ENCODE results near the gene VPREB1. TPM values are rescaled to one million over a fixed set of nuclear protein-coding genes. Genes with fewer than 3 reads are reported as not detected.
"Not testable (repeated sequence)": the region's sequence is repeated elsewhere in the genome, so short reads cannot be mapped to it uniquely, and the experiment has no call there.

VPREB1 gene
- polyA plus RNA-seq (ENCODE audit: insufficient read length in 4 of 4): under 1 TPM in 1 of 4 donors, not detected in 3; 0.49 TPM

GRCh38 chr22:22244316-22245250, at the start of gene VPREB1:
Gene VPREB1, plus strand, starts transcription at chr22:22244786. Its CDS starts 28 bp downstream, at chr22:22244814.
- DNase-seq (ENCODE audit: low read depth in 4 of 4, low spot score in 3 of 4): no peak

- no peak for DNase-seq (ENCODE audit: low read depth in 4 of 4, low spot score in 3 of 4)
These were observed 49.7 kb upstream of the VPREB1 start for GRCh38 chr22:22194931-22195264.

GRCh38 chr22:22195265-22196017, 49.1 kb upstream of the VPREB1 start:
- peak in 1 of 4 donors; percentile 51 for DNase-seq (ENCODE audit: low read depth in 4 of 4, low spot score in 3 of 4)

- no peak for DNase-seq (ENCODE audit: low read depth in 4 of 4, low spot score in 3 of 4)
These were observed 48.5 kb upstream of the VPREB1 start for GRCh38 chr22:22196018-22196533.

- DNase-seq (ENCODE audit: low read depth in 4 of 4, low spot score in 3 of 4): no peak
These were observed 47.6 kb upstream of the VPREB1 start for GRCh38 chr22:22196833-22197477.

GRCh38 chr22:22197993-22198402, 46.6 kb upstream of the VPREB1 start:
- no peak for DNase-seq (ENCODE audit: low read depth in 4 of 4, low spot score in 3 of 4)

- no peak for DNase-seq (ENCODE audit: low read depth in 4 of 4, low spot score in 3 of 4)
These were observed 45.8 kb upstream of the VPREB1 start for GRCh38 chr22:22198751-22199150.

- no peak for DNase-seq (ENCODE audit: low read depth in 4 of 4, low spot score in 3 of 4)
These were observed 45.0 kb upstream of the VPREB1 start for GRCh38 chr22:22199634-22200033.

GRCh38 chr22:22200569-22201184, 43.9 kb upstream of the VPREB1 start:
- DNase-seq (ENCODE audit: low read depth in 4 of 4, low spot score in 3 of 4): no peak

GRCh38 chr22:22201185-22201929, 43.2 kb upstream of the VPREB1 start:
- DNase-seq (ENCODE audit: low read depth in 4 of 4, low spot score in 3 of 4): peak in 1 of 4 donors; percentile 21

GRCh38 chr22:22201930-22202343, 42.6 kb upstream of the VPREB1 start:
- no peak for DNase-seq (ENCODE audit: low read depth in 4 of 4, low spot score in 3 of 4)

- DNase-seq (ENCODE audit: low read depth in 4 of 4, low spot score in 3 of 4): no peak
These were observed 41.3 kb upstream of the VPREB1 start for GRCh38 chr22:22203048-22203971.

GRCh38 chr22:22207845-22208564, 36.6 kb upstream of the VPREB1 start:
- DNase-seq (ENCODE audit: low read depth in 4 of 4, low spot score in 3 of 4): peak; percentile 39 to 63 (median 50)

GRCh38 chr22:22208652-22209051, 35.9 kb upstream of the VPREB1 start:
- DNase-seq (ENCODE audit: low read depth in 4 of 4, low spot score in 3 of 4): no peak

GRCh38 chr22:22209080-22209640, 35.4 kb upstream of the VPREB1 start:
- not testable (repeated sequence) for DNase-seq (ENCODE audit: low read depth in 4 of 4, low spot score in 3 of 4)

- DNase-seq (ENCODE audit: low read depth in 4 of 4, low spot score in 3 of 4): no peak
These were observed 34.2 kb upstream of the VPREB1 start for GRCh38 chr22:22210375-22210774.

All from left renal pelvis (tissue), 4 donors.